Uterus (tissue), 2 donors: ENCODE data around the gene GATAD1.

ENCODE experiments used
- POLR2A ChIP-seq, 2 donors: fragments of 450-650 bp; IDR thresholded peaks; one replicate each; pipeline ENCODE4 v1.6.1; 2016; ENCODE audit warnings: antibody characterized with exemption in 2 of 2, mild to moderate bottlenecking in 1 of 2, moderate library complexity in 1 of 2
- TF ChIP-seq, protein P1 (sequence below), 4 experiments: fragments of 200-600 bp in 2 of 4; fragments of 450-650 bp in 2 of 4; sonication (generic) in 2 of 4; IDR thresholded peaks; one replicate each; pipeline ENCODE4 v1.5.1; 2016 to 2019; ENCODE audit warnings: antibody characterized with exemption in 4 of 4, mild to moderate bottlenecking in 2 of 4, moderate library complexity in 1 of 4

DNA sequence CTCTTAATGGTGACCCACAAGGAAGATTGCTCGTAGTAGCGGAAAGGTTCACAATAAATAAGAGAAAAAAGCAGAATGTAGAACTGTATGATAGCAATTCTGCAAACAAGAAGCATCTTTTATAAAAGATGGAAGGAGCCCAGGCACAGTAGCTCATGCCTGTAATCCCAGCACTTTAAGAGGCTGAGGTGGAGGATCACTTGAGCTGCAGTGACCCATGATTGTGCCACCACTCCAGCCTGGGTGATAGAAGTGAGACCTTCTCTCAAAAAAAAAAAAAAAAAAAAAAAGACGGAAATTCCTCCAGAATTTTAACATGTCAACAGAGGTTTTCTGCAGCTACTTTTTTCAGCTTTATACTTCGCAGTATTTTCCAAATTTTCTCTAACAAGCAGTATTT lies 13.2 kb downstream of the GATAD1 start:
- TF ChIP-seq, protein P1, sequence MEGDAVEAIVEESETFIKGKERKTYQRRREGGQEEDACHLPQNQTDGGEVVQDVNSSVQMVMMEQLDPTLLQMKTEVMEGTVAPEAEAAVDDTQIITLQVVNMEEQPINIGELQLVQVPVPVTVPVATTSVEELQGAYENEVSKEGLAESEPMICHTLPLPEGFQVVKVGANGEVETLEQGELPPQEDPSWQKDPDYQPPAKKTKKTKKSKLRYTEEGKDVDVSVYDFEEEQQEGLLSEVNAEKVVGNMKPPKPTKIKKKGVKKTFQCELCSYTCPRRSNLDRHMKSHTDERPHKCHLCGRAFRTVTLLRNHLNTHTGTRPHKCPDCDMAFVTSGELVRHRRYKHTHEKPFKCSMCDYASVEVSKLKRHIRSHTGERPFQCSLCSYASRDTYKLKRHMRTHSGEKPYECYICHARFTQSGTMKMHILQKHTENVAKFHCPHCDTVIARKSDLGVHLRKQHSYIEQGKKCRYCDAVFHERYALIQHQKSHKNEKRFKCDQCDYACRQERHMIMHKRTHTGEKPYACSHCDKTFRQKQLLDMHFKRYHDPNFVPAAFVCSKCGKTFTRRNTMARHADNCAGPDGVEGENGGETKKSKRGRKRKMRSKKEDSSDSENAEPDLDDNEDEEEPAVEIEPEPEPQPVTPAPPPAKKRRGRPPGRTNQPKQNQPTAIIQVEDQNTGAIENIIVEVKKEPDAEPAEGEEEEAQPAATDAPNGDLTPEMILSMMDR (IDR thresholded peaks at IDR 0.05), result no peak
- no peak for TF ChIP-seq POLR2A (IDR thresholded peaks at IDR 0.05)
